DOHH2 (cell line): ENCODE data around the gene RUNX2.

Source experiments
- H3F3A ChIP-seq: fragments of 200-600 bp; sonication (generic), shearing (Covaris generic); 2 replicates; pipeline ENCODE4 v1.6.0; 2016; ENCODE audit warnings: antibody characterized with exemption, mild to moderate bottlenecking; ENCODE audit not compliant: control insufficient read depth, insufficient read depth
- H3K27ac ChIP-seq: fragments of 200-600 bp; sonication (generic); 2 replicates; pipeline ENCODE4 v1.5.1; 2014; ENCODE audit warnings: low read depth, mild to moderate bottlenecking, low read length, moderate library complexity
- H3K27me3 ChIP-seq: fragments of 200-600 bp; sonication (generic); 2 replicates; pipeline ENCODE4 v1.6.1; 2014; ENCODE audit warnings: mild to moderate bottlenecking, low read length, mixed read lengths; ENCODE audit not compliant: control insufficient read depth
- H3K36me3 ChIP-seq: fragments of 200-600 bp; sonication (generic); 2 replicates; pipeline ENCODE4 v1.6.1; 2014; ENCODE audit warnings: mild to moderate bottlenecking, low read length, moderate library complexity, mixed read lengths; ENCODE audit not compliant: control insufficient read depth
- H3K4me1 ChIP-seq: fragments of 200-600 bp; sonication (generic); 2 replicates; pipeline ENCODE4 v1.6.1; 2014; ENCODE audit warnings: mild to moderate bottlenecking, low read length, mixed read lengths; ENCODE audit not compliant: control insufficient read depth
- H3K4me2 ChIP-seq: fragments of 200-600 bp; sonication (generic); 2 replicates; pipeline ENCODE4 v1.6.0; 2014; ENCODE audit warnings: mild to moderate bottlenecking, low read length, moderate library complexity
- H3K4me3 ChIP-seq: fragments of 200-600 bp; sonication (generic); 2 replicates; pipeline ENCODE4 v1.5.1; 2014; ENCODE audit warnings: mild to moderate bottlenecking, low read length, mixed read lengths
- H3K79me2 ChIP-seq: fragments of 200-600 bp; sonication (generic); 2 replicates; pipeline ENCODE4 v1.6.1; 2014; ENCODE audit warnings: mild to moderate bottlenecking, low read length, mixed read lengths; ENCODE audit not compliant: control insufficient read depth
- H3K9me2 ChIP-seq: fragments of 200-600 bp; sonication (generic); replicated peaks from 2 replicates; pipeline ENCODE4 v1.6.1; 2014; ENCODE audit warnings: mild to moderate bottlenecking, low read length, mixed read lengths; ENCODE audit not compliant: control insufficient read depth
- H3K9me3 ChIP-seq: fragments of 200-600 bp; sonication (generic); 2 replicates; pipeline ENCODE4 v1.6.1; 2014; ENCODE audit warnings: antibody characterized with exemption, low read length, mixed read lengths; ENCODE audit not compliant: control insufficient read depth, insufficient read depth
- H4K20me1 ChIP-seq: fragments of 200-600 bp; sonication (generic); 2 replicates; pipeline ENCODE4 v1.6.0; 2014; ENCODE audit warnings: low read depth, mild to moderate bottlenecking, antibody characterized with exemption, low read length, moderate library complexity; ENCODE audit not compliant: control insufficient read depth, insufficient read depth
- CTCF ChIP-seq: fragments of 200-600 bp; sonication (generic); IDR thresholded peaks from one replicate; pipeline ENCODE4 v1.5.1; 2014; ENCODE audit warnings: antibody characterized with exemption, mild to moderate bottlenecking, low read depth, low read length; ENCODE audit not compliant: poor library complexity, severe bottlenecking
- EZH2phosphoT487 ChIP-seq: fragments of 200-600 bp; sonication (generic); IDR thresholded peaks from 2 replicates; pipeline ENCODE4 v1.6.1; 2017; ENCODE audit warnings: borderline replicate concordance, mild to moderate bottlenecking, antibody characterized with exemption, low read length, moderate library complexity, mixed read lengths

Gene RUNX2

GRCh38 chr6:45577836-45578504 is 249.8 kb downstream of the RUNX2 start:
- H4K20me1 ChIP-seq, result no peaks in the 10 kb centered on the region
- H3K9me2 ChIP-seq, result no peaks in the 10 kb centered on the region
- no peaks in the 10 kb centered on the region for H3K79me2 ChIP-seq
- no peaks in the 10 kb centered on the region for H3K36me3 ChIP-seq
- TF ChIP-seq CTCF, result no peak
- TF ChIP-seq EZH2phosphoT487, result no peak
- H3K4me1 ChIP-seq, result no peaks in the 10 kb centered on the region
- no peaks in the 10 kb centered on the region for H3K27me3 ChIP-seq
- no peak overlapping the region for H3K4me3 ChIP-seq
- H3K9me3 ChIP-seq, result no peaks in the 10 kb centered on the region
- H3K27ac ChIP-seq, result no peak overlapping the region
- no peaks in the 10 kb centered on the region for H3F3A ChIP-seq
- no peak overlapping the region for H3K4me2 ChIP-seq

GRCh38 chr6:45584127-45584526 is 256.0 kb downstream of the RUNX2 start:
- Histone ChIP-seq H3K27ac (no peak overlapping the region), H3K4me2 (no peak overlapping the region), H3K27me3 (no peaks in the 10 kb centered on the region), H3F3A (no peaks in the 10 kb centered on the region), H3K79me2 (no peaks in the 10 kb centered on the region), H3K4me3 (no peak overlapping the region), H3K4me1 (no peaks in the 10 kb centered on the region), H4K20me1 (no peaks in the 10 kb centered on the region), H3K9me3 (no peaks in the 10 kb centered on the region), H3K36me3 (no peaks in the 10 kb centered on the region), H3K9me2 (no peaks in the 10 kb centered on the region)
- TF ChIP-seq EZH2phosphoT487, result no peak
- TF ChIP-seq CTCF, result no peak

- Histone ChIP-seq H3F3A (no peaks in the 10 kb centered on the region), H3K36me3 (no peaks in the 10 kb centered on the region), H3K9me3 (no peaks in the 10 kb centered on the region), H3K4me3 (no peak overlapping the region), H3K4me2 (no peak overlapping the region), H3K79me2 (no peaks in the 10 kb centered on the region), H3K27ac (no peak overlapping the region), H4K20me1 (no peaks in the 10 kb centered on the region), H3K4me1 (no peaks in the 10 kb centered on the region), H3K27me3 (no peaks in the 10 kb centered on the region), H3K9me2 (no peaks in the 10 kb centered on the region)
- TF ChIP-seq EZH2phosphoT487 (no peak), CTCF (no peak)
These were observed 258.4 kb downstream of the RUNX2 start for GRCh38 chr6:45586216-45587171.
